Measurements from ENCODE around the gene NIPBL. TPM values are rescaled to one million over a fixed set of nuclear protein-coding genes. Genes with fewer than 3 reads are reported as not detected.
"Not testable (repeated sequence)": the region's sequence is repeated elsewhere in the genome, so short reads cannot be mapped to it uniquely, and the experiment has no call there.

The NIPBL gene, protein sequence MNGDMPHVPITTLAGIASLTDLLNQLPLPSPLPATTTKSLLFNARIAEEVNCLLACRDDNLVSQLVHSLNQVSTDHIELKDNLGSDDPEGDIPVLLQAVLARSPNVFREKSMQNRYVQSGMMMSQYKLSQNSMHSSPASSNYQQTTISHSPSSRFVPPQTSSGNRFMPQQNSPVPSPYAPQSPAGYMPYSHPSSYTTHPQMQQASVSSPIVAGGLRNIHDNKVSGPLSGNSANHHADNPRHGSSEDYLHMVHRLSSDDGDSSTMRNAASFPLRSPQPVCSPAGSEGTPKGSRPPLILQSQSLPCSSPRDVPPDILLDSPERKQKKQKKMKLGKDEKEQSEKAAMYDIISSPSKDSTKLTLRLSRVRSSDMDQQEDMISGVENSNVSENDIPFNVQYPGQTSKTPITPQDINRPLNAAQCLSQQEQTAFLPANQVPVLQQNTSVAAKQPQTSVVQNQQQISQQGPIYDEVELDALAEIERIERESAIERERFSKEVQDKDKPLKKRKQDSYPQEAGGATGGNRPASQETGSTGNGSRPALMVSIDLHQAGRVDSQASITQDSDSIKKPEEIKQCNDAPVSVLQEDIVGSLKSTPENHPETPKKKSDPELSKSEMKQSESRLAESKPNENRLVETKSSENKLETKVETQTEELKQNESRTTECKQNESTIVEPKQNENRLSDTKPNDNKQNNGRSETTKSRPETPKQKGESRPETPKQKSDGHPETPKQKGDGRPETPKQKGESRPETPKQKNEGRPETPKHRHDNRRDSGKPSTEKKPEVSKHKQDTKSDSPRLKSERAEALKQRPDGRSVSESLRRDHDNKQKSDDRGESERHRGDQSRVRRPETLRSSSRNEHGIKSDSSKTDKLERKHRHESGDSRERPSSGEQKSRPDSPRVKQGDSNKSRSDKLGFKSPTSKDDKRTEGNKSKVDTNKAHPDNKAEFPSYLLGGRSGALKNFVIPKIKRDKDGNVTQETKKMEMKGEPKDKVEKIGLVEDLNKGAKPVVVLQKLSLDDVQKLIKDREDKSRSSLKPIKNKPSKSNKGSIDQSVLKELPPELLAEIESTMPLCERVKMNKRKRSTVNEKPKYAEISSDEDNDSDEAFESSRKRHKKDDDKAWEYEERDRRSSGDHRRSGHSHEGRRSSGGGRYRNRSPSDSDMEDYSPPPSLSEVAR (N-terminal part only)
- 111 TPM for total RNA-seq
- polyA plus RNA-seq, result 15.9 TPM

DNA sequence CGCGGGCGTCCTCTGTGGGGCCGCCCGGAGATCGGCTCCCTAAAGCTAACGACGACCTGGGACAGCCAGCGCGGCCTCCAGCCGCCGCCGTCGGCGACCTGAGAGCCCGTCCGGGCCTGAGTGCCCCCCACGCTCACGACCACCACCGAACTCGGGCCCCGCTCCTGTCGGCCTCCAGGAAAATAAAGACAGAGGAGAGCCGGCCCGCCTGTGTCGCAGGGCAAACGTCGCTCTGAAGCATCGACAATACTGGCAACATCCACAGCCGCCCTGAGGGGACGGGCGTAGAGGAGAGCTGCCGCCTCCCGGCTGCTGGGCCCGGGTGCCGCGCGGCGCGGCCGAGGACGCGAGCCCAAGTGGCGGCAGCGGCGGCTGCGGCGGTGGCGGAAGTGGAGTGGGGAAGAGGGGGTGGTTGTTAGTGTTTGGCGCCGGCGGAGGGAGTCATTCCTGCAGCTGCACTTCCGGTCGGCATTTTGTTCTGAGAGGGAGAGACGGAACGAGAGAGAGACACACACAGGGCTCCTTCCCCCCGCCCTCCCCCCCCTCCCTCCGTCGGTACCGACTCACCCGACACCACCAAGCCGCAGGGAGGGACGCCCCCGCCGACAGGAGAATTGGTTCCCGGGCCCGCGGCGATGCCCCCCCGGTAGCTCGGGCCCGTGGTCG lies at the start of gene NIPBL:
NIPBL (plus strand) TSS at position 471 of the 666 bp plus-strand sequence. CDS start 76,928 bp downstream, outside the sequence.
- H3K36me3 ChIP-seq (ENCODE audit: insufficient read depth), result no peaks in the 10 kb centered on the region
- H3K27ac ChIP-seq (ENCODE audit: low read depth), result peak within 1 kb of the TSS; percentile 99
- WGBS, result under 1% methylated on average over 73 of the region's 73 CpGs
- peak within 1 kb of the TSS; percentile 97 for H3K4me3 ChIP-seq (ENCODE audit: low read depth, low read length)
- peak; percentile 91 for DNase-seq (ENCODE audit: extremely low spot score)
- peaks cover 2% of the 10 kb centered on the region for H3K4me1 ChIP-seq (ENCODE audit: insufficient read depth)

DNA sequence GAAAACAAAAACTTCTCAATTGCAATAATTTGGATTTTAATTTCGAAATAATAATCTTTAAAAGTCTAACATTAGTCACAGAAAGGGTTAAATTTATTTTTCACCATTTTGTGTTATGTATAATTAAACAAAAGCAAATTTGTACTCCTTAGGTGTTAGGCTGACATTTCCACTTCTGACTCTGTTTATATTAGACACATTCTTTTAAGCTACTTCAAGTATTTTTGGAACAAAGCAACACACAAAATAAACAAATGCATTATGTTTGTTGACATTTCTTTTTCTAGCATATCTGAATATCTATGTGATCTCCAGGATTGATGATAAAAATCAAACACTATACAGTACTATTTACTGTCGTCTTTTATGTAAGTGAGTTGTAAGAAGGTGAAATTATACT lies 44.3 kb upstream of the NIPBL start:
- 71% methylated on average over 2 of the region's 2 CpGs for whole genome bisulfite sequencing
- H3K36me3 ChIP-seq (ENCODE audit: insufficient read depth), result no peaks in the 10 kb centered on the region
- no peak for DNase-seq (ENCODE audit: extremely low spot score)

DNA sequence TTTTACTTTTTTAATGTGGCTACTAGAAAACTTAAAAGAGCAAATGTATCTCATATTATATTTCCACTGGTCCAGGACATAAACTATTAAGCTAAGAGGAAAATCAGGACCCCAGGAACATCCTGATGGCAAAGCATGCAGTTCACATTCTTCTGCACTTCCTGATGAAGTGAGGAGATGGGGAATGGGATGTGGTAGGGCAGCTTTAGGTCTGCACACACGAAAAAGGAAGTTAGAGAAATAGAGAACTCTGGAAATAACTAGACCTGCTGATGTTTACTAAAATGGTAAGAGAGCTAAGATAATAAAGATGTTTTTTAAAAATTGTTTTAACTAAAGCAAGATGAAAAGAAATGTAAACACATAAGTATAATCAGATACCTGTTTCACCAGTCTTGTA lies 39.7 kb upstream of the NIPBL start:
- 63% methylated on average over 1 of the region's 1 CpG for WGBS
- Histone ChIP-seq H3K27ac (ENCODE audit: low read depth) (no peak overlapping the region), H3K4me3 (ENCODE audit: low read depth, low read length) (no peak overlapping the region), H3K36me3 (ENCODE audit: insufficient read depth) (no peaks in the 10 kb centered on the region), H3K4me1 (ENCODE audit: insufficient read depth) (no peaks in the 10 kb centered on the region)
- DNase-seq (ENCODE audit: extremely low spot score), result no peak

More for the DNA sequence above, 44.3 kb upstream of the NIPBL start:
- H3K27ac ChIP-seq (ENCODE audit: low read depth), result no peak overlapping the region
- no peak overlapping the region for H3K4me3 ChIP-seq (ENCODE audit: low read depth, low read length)
- H3K4me1 ChIP-seq (ENCODE audit: insufficient read depth), result no peaks in the 10 kb centered on the region

DNA sequence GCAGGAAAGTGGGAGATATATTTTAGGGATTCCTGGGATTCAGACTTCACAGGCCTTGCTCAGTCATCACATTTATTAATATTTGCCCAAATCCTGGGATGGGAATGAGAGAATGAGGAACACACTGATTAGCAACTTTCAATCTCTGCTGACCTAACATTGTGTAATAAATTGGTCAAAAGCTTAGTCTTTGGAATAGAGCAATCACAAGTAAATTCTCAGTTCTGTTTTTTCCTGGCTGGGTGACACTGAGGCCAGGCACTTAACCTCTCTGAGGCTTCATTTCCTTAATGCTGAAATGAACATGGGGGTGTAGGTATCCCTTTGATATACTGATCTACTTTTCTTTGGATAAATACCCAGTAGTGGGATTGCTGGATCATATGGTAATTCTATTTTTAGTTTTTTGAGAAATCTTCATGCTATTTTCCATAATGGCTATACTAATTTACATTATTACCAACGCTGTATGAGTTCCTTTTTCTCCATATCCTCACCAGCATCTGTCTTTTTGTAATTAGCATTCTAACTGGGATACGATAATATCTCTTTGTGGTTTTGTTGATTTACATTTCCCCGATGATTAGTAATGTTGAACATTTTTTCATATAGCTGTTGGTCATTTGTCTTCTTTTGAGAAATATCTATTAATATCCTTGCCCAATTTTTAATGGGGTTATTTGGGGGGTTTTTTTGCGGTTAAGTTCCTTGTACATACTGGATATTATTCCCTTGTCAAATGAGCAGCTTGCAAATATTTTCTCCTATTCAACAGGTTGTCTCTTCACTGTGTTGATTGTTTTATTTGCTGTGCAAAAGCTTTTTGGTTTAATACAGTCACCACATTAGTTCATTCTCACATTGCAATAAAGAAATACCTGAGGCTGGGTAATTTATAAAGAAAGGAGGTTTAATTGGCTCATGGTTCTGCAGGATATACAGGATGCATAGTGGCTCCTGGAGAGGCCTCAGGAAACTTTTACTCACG lies 36.8 kb upstream of the NIPBL start:
- no peaks in the 10 kb centered on the region for H3K4me1 ChIP-seq (ENCODE audit: insufficient read depth)
- no peak overlapping the region for H3K4me3 ChIP-seq (ENCODE audit: low read depth, low read length)
- no peak for DNase-seq (ENCODE audit: extremely low spot score)
- WGBS, result 81% methylated on average over 5 of the region's 5 CpGs
- no peak overlapping the region for H3K27ac ChIP-seq (ENCODE audit: low read depth)
- H3K36me3 ChIP-seq (ENCODE audit: insufficient read depth), result no peaks in the 10 kb centered on the region

DNA sequence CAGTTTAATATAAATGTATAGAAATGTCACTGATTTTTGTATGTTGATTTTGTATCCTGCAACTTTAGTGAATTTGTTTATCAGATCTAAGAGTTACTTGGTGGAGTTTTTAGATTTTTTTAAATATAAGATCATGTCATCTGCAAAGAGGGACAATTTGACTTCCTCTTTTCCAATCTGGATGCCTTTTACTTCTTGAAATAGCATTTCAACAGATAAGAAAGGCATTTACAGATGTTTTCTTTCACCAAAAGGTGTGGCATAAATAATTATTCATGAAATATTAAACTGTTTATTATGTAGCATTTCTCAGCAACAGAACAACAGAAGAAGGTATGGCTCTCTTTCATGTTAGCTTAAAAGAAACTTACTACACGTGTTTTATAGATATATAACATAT lies 34.9 kb upstream of the NIPBL start:
- Histone ChIP-seq H3K27ac (ENCODE audit: low read depth) (no peak overlapping the region), H3K4me3 (ENCODE audit: low read depth, low read length) (no peak overlapping the region), H3K36me3 (ENCODE audit: insufficient read depth) (no peaks in the 10 kb centered on the region), H3K4me1 (ENCODE audit: insufficient read depth) (no peaks in the 10 kb centered on the region)
- no peak for DNase-seq (ENCODE audit: extremely low spot score)
- 48% methylated on average over 1 of the region's 1 CpG for WGBS

DNA sequence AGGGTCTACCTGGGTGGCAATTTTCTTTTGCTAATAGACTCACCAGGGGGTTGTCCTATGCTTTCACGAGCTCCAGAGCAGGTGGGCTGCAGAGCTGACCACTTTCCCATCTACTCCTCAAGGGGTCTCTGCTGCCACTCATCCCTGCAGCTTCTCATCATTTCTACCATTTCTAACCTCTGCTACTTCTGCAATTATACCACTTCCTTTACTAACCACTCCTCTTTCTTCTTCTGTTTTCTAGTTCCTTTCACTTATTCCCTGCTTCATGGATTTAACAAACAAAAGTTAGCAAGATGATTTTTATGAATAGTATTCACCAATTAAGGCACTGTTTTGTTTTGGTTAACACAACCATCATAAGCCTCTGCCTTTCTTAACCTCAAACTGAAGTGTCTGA lies 34.5 kb upstream of the NIPBL start:
- Histone ChIP-seq H3K4me1 (ENCODE audit: insufficient read depth) (no peaks in the 10 kb centered on the region), H3K4me3 (ENCODE audit: low read depth, low read length) (no peak overlapping the region), H3K27ac (ENCODE audit: low read depth) (no peak overlapping the region), H3K36me3 (ENCODE audit: insufficient read depth) (no peaks in the 10 kb centered on the region)
- no peak for DNase-seq (ENCODE audit: extremely low spot score)
- WGBS, result 29% methylated on average over 1 of the region's 1 CpG

DNA sequence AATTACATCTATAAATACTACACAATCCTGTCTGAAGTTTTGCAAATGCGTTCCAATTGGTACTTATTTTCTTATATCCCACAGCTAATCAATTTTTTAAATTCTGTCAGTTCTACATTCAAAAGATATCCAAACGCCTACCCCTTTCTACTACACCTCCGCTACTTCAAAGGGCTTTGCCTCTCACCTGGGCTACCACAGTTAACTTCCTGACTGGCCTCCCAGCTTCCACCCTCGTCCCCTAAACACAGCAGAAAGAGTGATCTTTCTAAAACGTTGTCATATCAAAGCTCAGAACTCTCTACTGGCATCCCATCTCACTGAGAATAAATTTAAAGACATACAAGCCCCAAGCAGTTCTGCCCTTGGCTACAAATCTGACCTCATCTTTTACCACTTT lies 32.3 kb upstream of the NIPBL start:
- H3K4me1 ChIP-seq (ENCODE audit: insufficient read depth), result no peaks in the 10 kb centered on the region

DNA sequence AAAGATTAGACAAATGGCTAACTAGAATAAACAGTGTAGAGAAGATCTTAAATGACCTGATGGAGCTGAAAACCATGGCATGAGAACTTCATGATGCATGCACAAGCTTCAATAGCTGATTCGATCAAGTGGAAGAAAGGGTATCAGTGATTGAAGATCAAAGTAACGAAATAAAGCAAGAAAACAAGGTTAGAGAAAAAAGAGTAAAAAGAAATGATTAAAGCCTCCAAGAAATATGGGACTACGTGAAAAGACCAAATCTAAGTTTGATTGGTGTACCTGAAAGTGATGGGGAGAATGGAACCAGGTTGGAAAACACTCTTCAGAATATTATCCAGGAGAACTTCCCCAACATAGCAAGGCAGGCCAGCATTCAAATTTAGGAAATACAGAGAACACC lies 28.0 kb upstream of the NIPBL start:
- H3K4me1 ChIP-seq (ENCODE audit: insufficient read depth); H3K27ac ChIP-seq (ENCODE audit: low read depth); H3K4me3 ChIP-seq (ENCODE audit: low read depth, low read length); DNase-seq (ENCODE audit: extremely low spot score); H3K36me3 ChIP-seq (ENCODE audit: insufficient read depth): not testable (repeated sequence)
- WGBS, result 89% methylated on average over 3 of the region's 3 CpGs

More for the DNA sequence above, 32.3 kb upstream of the NIPBL start:
- 69% methylated on average over 5 of the region's 5 CpGs for WGBS
- Histone ChIP-seq H3K4me3 (ENCODE audit: low read depth, low read length) (no peak overlapping the region), H3K27ac (ENCODE audit: low read depth) (no peak overlapping the region), H3K36me3 (ENCODE audit: insufficient read depth) (no peaks in the 10 kb centered on the region)
- DNase-seq (ENCODE audit: extremely low spot score), result no peak

DNA sequence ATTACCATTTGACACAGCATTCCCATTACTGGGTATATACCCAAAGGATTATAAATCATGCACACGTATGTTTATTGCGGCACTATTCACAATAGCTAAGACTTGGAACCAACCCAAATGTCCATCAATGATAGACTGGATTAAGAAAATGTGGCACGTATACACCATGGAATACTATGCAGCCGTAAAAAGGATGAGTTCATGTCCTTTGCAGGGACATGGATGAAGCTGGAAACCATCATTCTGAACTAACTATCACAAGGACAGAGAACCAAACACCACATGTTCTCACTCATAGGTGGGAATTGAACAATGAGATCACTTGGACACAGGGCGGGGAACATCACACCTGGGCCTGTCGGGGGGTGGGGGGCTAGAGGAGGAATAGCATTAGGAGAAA lies 23.7 kb upstream of the NIPBL start:
- DNase-seq (ENCODE audit: extremely low spot score); H3K4me3 ChIP-seq (ENCODE audit: low read depth, low read length); H3K4me1 ChIP-seq (ENCODE audit: insufficient read depth); H3K27ac ChIP-seq (ENCODE audit: low read depth); H3K36me3 ChIP-seq (ENCODE audit: insufficient read depth): not testable (repeated sequence)
- WGBS, result 95% methylated on average over 6 of the region's 6 CpGs

DNA sequence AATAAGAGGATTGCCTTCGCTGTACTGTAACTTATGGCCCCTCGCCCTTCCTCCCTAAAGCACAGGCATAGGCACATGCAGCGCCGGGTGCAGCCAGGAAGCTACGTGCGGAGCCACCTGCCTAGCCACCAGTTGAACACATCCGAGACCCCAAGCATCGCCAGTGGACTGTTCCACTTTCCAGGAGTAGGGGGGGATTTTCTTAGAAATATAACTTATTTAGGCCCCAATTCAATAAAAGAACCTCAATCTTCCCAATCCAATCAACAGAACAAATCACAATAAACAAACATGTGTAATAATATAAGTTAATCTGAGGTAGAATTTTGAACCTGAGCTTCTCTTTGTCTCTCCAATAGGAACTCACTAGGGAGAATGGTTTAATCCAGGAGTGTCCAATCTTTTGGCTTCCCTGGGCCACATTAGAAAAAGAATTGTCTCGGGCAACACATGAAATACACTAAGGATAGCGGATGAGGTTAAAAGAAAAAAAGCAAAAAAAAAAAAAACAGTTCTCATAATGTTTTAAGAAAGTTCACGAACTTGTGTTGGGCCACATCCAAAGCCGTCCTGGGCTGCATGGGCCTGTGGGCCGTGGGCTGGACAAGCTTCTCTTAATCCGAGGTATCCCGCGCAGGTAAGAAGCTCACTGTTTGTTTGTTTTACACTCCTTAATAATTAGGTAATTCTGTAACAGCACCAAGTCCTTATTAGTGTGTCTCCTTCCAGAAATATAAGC lies 22.0 kb upstream of the NIPBL start:
- WGBS, result 71% methylated on average over 16 of the region's 16 CpGs

DNA sequence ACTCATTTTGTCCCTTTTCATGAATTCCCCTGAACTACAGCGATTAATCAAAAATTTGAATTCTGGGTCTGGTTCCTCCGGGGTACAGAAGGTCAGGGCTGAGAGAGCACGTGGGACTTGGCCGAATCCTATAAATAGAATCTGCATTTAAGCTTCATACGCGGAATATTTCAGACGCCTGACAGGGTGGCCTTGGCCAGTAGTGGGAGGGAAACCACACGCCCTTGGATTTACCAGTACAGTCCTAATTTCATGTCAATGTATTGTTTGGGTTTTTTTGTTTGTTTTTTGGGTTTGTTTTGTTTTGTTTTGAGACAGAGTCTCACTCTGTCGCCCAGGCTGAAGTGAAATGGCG lies 21.5 kb upstream of the NIPBL start:
- Histone ChIP-seq H3K27ac (ENCODE audit: low read depth) (no peak overlapping the region), H3K4me1 (ENCODE audit: insufficient read depth) (no peaks in the 10 kb centered on the region), H3K4me3 (ENCODE audit: low read depth, low read length) (no peak overlapping the region), H3K36me3 (ENCODE audit: insufficient read depth) (no peaks in the 10 kb centered on the region)
- 85% methylated on average over 10 of the region's 10 CpGs for WGBS
- no peak for DNase-seq (ENCODE audit: extremely low spot score)

More for the DNA sequence above, 22.0 kb upstream of the NIPBL start:
- H3K36me3 ChIP-seq (ENCODE audit: insufficient read depth), result no peaks in the 10 kb centered on the region
- H3K27ac ChIP-seq (ENCODE audit: low read depth), result no peak overlapping the region
- no peak for DNase-seq (ENCODE audit: extremely low spot score)
- H3K4me3 ChIP-seq (ENCODE audit: low read depth, low read length), result no peak overlapping the region
- H3K4me1 ChIP-seq (ENCODE audit: insufficient read depth), result no peaks in the 10 kb centered on the region

DNA sequence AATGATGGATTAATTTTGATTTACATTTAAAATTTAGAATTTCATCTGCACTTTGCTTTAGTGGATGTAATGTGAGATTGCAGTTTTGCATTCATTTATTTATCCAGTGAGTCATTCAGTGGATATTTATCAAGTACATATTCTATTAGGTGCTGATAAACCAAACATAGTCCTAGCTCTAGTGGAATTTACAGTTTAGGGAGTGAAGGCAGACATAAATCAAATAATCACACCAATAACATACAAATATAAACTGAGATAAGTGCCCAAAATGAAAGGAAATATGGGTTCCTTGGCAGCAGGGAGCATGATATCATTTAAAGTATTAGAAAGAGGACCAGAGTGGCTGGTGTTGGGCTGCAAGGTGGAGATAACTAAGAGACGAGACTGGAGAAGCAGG lies 14.7 kb upstream of the NIPBL start:
- no peak for DNase-seq (ENCODE audit: extremely low spot score)
- Histone ChIP-seq H3K4me1 (ENCODE audit: insufficient read depth) (no peaks in the 10 kb centered on the region), H3K27ac (ENCODE audit: low read depth) (no peak overlapping the region), H3K4me3 (ENCODE audit: low read depth, low read length) (no peak overlapping the region), H3K36me3 (ENCODE audit: insufficient read depth) (no peaks in the 10 kb centered on the region)
- 72% methylated on average over 1 of the region's 1 CpG for WGBS
